A172 (cell line): ENCODE data around the gene JARID2. TPM values are rescaled to one million over a fixed set of nuclear protein-coding genes. Genes with fewer than 3 reads are reported as not detected.
A peak's percentile ranks its signal among the peaks of the same experiment; 100 is the strongest.

Experiments used
- DNase-seq: peaks from one replicate; pipeline ENCODE4 v3.0.0-alpha.2; 2015; ENCODE audit warnings: low spot score
- total RNA-seq: library from RNA; depleted of rRNA; stranded (reverse); fragments of >200 nt; shearing (Covaris generic); gene quantifications from 2 replicates; pipeline ENCODE4 v1.2.3, GENCODE V29; 2014

Gene JARID2
- total RNA-seq, 1 experiment from 2014 or later: 5.4 TPM

- DNase-seq: no peak
These were observed 18.5 kb downstream of the JARID2 start for GRCh38 chr6:15264412-15264811.

- DNase-seq: no peak
These were observed 19.3 kb downstream of the JARID2 start for GRCh38 chr6:15264902-15265761.

GRCh38 chr6:15265787-15266186, 19.9 kb downstream of the JARID2 start:
- no peak for DNase-seq

- no peak for DNase-seq
These were observed 20.6 kb downstream of the JARID2 start for GRCh38 chr6:15266423-15266996.

GRCh38 chr6:15267221-15267620, 21.4 kb downstream of the JARID2 start:
- DNase-seq: no peak

GRCh38 chr6:15268137-15268908, 22.5 kb downstream of the JARID2 start:
- no peak for DNase-seq

- DNase-seq: no peak
These were observed 23.1 kb downstream of the JARID2 start for GRCh38 chr6:15269011-15269410.

GRCh38 chr6:15269619-15270018, 23.8 kb downstream of the JARID2 start:
- no peak for DNase-seq

GRCh38 chr6:15270402-15270801, 24.5 kb downstream of the JARID2 start:
- no peak for DNase-seq

GRCh38 chr6:15272562-15272961, 26.7 kb downstream of the JARID2 start:
- no peak for DNase-seq

GRCh38 chr6:15274692-15275387, 29.0 kb downstream of the JARID2 start:
- DNase-seq: no peak

- DNase-seq: no peak
These were observed 30.4 kb downstream of the JARID2 start for GRCh38 chr6:15276036-15276985.

- no peak for DNase-seq
These were observed 33.3 kb downstream of the JARID2 start for GRCh38 chr6:15279047-15279661.

GRCh38 chr6:15280028-15280427, 34.2 kb downstream of the JARID2 start:
- no peak for DNase-seq

- no peak for DNase-seq
These were observed 35.1 kb downstream of the JARID2 start for GRCh38 chr6:15280961-15281360.

GRCh38 chr6:15282334-15282733, 36.5 kb downstream of the JARID2 start:
- no peak for DNase-seq

- DNase-seq: no peak
These were observed 38.1 kb downstream of the JARID2 start for GRCh38 chr6:15283986-15284361.

- peak; percentile 78 for DNase-seq
These were observed 38.9 kb downstream of the JARID2 start for GRCh38 chr6:15284743-15285142.

- peak; percentile 38 for DNase-seq
These were observed 39.9 kb downstream of the JARID2 start for GRCh38 chr6:15285682-15286294.
